ENCODE data around the gene CACNG4.

DNA sequence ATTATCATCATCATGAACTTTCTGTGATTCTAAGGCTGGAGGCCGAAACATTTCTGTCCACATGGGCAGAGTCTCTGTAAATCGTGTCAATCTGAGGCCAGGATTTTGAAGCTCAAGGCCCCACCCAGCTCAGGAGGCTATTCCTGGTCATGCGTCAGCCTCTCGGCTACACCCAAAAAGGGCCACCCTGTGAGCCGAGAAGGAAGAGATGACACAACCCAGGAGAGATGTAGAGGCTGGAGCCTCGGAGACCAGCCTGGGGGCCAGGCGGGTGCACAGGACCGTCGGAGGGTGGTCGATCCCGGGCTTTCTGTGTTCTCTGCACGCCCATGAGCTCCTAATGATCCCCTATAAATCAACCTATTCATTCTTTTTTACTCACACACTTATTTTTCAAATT lies 78.8 kb downstream of the CACNG4 start:
- TF ChIP-seq, protein P1, sequence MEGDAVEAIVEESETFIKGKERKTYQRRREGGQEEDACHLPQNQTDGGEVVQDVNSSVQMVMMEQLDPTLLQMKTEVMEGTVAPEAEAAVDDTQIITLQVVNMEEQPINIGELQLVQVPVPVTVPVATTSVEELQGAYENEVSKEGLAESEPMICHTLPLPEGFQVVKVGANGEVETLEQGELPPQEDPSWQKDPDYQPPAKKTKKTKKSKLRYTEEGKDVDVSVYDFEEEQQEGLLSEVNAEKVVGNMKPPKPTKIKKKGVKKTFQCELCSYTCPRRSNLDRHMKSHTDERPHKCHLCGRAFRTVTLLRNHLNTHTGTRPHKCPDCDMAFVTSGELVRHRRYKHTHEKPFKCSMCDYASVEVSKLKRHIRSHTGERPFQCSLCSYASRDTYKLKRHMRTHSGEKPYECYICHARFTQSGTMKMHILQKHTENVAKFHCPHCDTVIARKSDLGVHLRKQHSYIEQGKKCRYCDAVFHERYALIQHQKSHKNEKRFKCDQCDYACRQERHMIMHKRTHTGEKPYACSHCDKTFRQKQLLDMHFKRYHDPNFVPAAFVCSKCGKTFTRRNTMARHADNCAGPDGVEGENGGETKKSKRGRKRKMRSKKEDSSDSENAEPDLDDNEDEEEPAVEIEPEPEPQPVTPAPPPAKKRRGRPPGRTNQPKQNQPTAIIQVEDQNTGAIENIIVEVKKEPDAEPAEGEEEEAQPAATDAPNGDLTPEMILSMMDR (IDR thresholded peaks at IDR 0.05) = no peak
- no peak for TF ChIP-seq EZH2phosphoT487 (IDR thresholded peaks at IDR 0.05)
